AG04450 (cell line): ENCODE data around the gene OR1F1. TPM values are rescaled to one million over a fixed set of nuclear protein-coding genes. Genes with fewer than 3 reads are reported as not detected.

ENCODE experiments used
- CTCF ChIA-PET: fragments of 300-600, 350-600 bp; formaldehyde crosslinking; extraction: SDS; loops from one replicate; lab custom pipeline; 2022; ENCODE audit warnings: antibody characterized with exemption, inconsistent platforms; lab: Charles Lee
- POLR2A ChIA-PET: fragments of 350-600 bp; formaldehyde crosslinking; extraction: SDS; loops from one replicate; lab custom pipeline; 2021; ENCODE audit warnings: antibody characterized with exemption, inconsistent platforms; lab: Yijun Ruan, JAX
- DNase-seq: peaks from one replicate; pipeline ENCODE4 v3.0.0-alpha.2; 2011; ENCODE audit warnings: low read depth, low spot score
- H3K27ac ChIP-seq: one replicate; pipeline ENCODE4 v1.5.1; 2012; ENCODE audit warnings: low read depth, low read length, control low read depth
- H3K27me3 ChIP-seq: one replicate; pipeline ENCODE4 v1.6.0; 2012; ENCODE audit warnings: low read length; ENCODE audit not compliant: control insufficient read depth, insufficient read depth
- H3K4me3 ChIP-seq: 2 replicates; pipeline ENCODE4 v1.5.1; 2011; ENCODE audit warnings: mild to moderate bottlenecking, low read depth, low read length, control low read depth
- H3K9me3 ChIP-seq: 2 replicates; pipeline ENCODE4 v1.5.1; 2012; ENCODE audit warnings: low read length; ENCODE audit not compliant: control insufficient read depth, insufficient read depth
- CTCF ChIP-seq: IDR thresholded peaks from 2 replicates; pipeline ENCODE4 v1.5.1; 2011; ENCODE audit warnings: low read depth, low read length, control low read depth, inconsistent platforms
- polyA plus RNA-seq: library from polyadenylated mRNA; depleted of rRNA; stranded (reverse); fragments of >200 nt; gene quantifications from 2 replicates; pipeline ENCODE4 v1.2.3, GENCODE V29; 2011

OR1F1 gene
- polyA plus RNA-seq, 1 experiment: 0.29 TPM

DNA sequence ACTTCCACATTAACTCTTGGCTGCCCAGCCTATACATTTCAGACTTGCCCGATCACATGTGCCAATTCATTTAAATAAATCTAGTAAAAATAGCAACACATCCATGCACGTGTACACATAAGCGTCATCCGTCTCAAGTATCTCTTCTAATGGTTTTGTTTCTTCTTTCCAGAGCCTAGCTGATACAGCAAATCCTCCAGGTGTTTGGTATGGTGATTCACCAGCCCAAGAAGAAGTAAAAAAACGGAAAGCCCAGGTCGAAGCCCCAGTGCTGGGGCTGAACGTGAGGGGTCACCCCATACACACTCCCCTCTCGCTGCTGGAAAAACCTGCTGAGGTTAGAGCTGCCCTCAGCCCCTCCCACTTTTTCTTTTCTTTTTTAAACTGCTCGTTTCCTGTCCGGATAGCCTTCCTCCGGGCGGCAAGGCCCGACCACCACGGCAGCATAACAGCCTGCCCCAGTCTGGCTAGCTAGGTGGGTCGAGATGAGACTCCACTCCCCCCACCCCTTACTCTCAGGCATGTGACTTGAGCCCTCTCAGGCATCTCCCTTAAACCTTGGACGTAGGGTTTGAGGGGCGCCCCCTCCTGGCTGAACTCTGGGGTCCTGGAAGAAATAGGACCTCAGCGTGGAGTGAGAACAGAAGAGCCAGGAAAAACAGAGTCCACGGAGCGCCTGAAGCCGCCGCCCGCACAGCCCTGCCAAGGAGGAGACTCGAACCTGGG, 13.9 kb upstream of the OR1F1 start:
- no peak for DNase-seq
- peaks cover 48% of the 10 kb centered on the region for H3K27me3 ChIP-seq
- H3K27ac ChIP-seq: no peak overlapping the region
- no peaks in the 10 kb centered on the region; the same call in 1 of the 2 replicates for H3K9me3 ChIP-seq
- ChIA-PET CTCF (interaction anchor here (0.5 to 1.4 kb wide), 4 partner anchors 11 to 254 kb away, joined by 3 to 8 read pairs (median 4); no protein-coding TSS in a partner anchor), POLR2A (no interaction called here)
- peak overlapping the region; percentile 34; the same call in 1 of the 2 replicates for H3K4me3 ChIP-seq
- peak; percentile 47 for TF ChIP-seq CTCF

- Histone ChIP-seq H3K27ac (no peak overlapping the region), H3K9me3 (no peaks in the 10 kb centered on the region; the same call in 1 of the 2 replicates), H3K27me3 (peaks cover 49% of the 10 kb centered on the region), H3K4me3 (peak overlapping the region; percentile 22; the same call in 1 of the 2 replicates)
- ChIA-PET CTCF (interaction anchor here (0.6 kb wide), 1 partner anchor 254 kb away, joined by 8 read pairs; no protein-coding TSS in a partner anchor), POLR2A (no interaction called here)
- TF ChIP-seq CTCF: no peak
- no peak for DNase-seq
These were observed 13.3 kb upstream of the OR1F1 start for GRCh38 chr16:3174618-3175148.

- CTCF ChIA-PET: interaction anchor here (0.6 kb wide), 1 partner anchor 253 kb away, joined by 8 read pairs; no protein-coding TSS in a partner anchor
- DNase-seq: no peak
- H3K4me3 ChIP-seq: peak overlapping the region; percentile 13; the same call in 1 of the 2 replicates
- no peaks in the 10 kb centered on the region; the same call in 1 of the 2 replicates for H3K9me3 ChIP-seq
- H3K27ac ChIP-seq: no peak overlapping the region
- H3K27me3 ChIP-seq: peaks cover 47% of the 10 kb centered on the region
- POLR2A ChIA-PET: no interaction called here
- no peak for TF ChIP-seq CTCF
These were observed 12.6 kb upstream of the OR1F1 start for GRCh38 chr16:3175157-3176093.

GRCh38 chr16:3179651-3180050, 8.4 kb upstream of the OR1F1 start:
- Histone ChIP-seq H3K27ac (no peak overlapping the region), H3K4me3 (no peak overlapping the region), H3K27me3 (peaks cover 33% of the 10 kb centered on the region), H3K9me3 (no peaks in the 10 kb centered on the region; the same call in 1 of the 2 replicates)
- no peak for TF ChIP-seq CTCF
- POLR2A ChIA-PET: no interaction called here
- CTCF ChIA-PET: no interaction called here
- no peak for DNase-seq
